ENCODE measurements around the gene ACTL10.
"Not testable (repeated sequence)": the region's sequence is repeated elsewhere in the genome, so short reads cannot be mapped to it uniquely, and the experiment has no call there.

Gene ACTL10

DNA sequence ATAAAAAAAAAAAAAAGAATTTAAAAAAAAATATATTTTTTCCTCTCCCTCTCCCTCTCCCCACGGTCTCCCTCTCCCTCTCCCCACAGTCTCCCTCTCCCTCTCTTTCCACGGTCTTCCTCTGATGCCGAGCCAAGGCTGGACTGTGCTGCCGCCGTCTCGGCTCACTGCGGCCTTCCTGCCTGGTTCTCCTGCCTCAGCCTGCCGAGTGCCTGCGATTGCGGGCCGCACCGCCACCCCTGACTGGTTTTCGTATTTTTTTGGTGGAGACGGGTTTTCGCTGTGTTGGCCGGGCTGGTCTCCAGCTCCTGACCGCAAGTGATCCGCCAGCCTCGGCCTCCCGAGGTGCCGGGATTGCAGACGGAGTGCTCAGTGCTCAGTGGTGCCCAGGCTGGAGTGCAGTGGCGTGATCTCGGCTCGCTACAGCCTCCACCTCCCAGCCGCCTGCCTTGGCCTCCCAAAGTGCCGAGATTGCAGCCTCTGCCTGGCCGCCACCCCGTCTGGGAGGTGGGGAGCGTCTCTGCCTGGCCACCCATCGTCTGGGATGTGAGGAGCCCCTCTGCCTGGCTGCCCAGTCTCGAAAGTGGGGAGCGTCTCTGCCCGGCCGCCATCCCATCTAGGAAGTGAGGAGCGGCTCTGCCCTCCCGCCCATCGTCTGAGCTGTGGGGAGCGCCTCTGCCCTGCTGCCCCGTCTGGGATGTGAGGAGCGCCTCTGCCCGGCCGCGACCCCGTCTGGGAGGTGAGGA is 34.1 kb downstream of the ACTL10 start:
- not testable (repeated sequence) for DNase-seq

DNA sequence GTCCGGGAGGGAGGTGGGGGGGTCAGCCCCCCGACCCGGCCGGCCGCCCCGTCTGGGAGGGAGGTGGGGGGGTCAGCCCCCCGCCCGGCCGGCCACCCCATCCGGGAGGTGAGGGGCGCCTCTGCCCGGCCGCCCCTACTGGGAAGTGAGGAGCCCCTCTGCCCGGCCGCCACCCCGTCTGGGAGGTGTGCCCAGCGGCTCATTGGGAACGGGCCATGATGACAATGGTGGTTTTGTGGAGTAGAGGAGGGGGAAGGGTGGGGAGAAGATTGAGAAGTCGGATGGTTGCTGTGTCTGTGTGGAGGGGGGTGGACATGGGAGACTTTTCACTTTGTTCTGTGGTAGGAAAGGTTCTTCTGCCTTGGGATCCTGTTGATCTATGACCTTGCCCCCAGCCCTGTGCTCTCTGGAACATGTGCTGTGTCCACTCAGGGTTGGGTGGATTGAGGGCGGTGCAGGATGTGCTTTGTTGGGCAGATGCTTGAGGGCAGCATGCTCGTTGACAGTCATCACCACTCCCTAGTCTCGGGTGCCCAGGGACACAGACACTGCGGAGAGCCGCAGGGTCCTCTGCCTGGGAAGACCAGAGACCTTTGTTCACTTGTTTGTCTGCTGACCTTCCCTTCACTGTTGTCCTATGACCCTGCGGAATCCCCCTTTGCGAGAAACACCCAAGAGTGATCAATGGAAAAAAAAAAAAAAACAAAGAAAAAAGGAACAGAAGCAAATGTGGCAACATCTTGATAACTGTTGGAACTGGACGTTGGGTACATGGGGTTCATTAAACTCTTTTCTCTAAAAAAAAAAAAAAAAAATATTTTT is 35.1 kb downstream of the ACTL10 start:
- no peak for DNase-seq

- no peak for DNase-seq
These were observed 36.1 kb downstream of the ACTL10 start for GRCh38 chr20:33702861-33703260.

DNA sequence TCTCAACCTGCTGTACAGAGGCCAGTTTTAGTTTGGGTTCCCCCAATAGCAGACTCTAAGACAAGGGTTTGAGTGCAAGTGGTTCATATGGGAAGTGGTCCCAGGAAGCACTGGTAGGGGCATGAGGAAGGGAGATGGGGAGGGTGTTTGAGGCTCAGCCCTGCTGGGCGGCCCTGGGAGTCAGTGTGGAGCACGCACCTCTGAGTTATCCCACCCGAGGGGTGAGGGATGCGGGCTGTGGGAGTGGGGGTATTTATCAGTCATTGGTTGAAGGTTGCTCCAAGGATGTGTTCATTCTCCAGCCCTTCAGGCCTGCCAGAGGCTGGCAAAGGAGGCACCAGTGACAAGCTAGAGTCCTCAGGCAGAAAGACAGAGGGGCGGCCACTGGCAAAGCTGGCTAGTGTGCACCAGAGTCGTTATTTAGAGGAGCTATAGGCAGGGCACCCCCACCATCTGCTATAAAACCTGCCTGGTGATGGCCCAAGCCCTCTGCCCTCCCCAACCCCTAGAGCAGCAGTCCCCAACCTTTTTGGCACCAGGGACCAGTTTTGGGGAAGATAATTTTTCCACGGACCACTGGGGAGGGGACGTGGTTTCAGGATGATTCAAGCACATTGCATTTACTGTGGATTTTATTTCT is 36.9 kb downstream of the ACTL10 start:
- DNase-seq, result no peak

GRCh38 chr20:33704197-33704924 is 37.6 kb downstream of the ACTL10 start:
- no peak for DNase-seq

DNA sequence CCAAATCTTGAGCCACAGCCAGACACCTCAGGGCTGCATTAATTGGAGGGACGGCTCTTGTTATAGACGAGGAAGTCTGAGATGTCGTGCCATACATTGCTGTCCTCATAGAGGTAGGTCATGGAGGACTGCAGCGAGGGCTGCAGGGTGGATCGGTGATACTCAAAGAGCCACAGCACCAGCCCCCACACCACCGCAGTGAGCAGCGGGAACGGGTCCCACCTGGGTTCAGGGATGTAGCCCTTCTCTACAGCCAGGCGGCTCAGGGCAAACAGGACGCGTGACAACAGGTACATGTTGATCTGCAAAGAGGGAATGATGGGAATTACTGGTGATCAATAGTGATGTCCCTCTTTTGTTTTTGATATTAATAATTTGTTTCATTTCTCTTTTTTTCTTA is 40.9 kb downstream of the ACTL10 start:
- DNase-seq, result no peak

DNA sequence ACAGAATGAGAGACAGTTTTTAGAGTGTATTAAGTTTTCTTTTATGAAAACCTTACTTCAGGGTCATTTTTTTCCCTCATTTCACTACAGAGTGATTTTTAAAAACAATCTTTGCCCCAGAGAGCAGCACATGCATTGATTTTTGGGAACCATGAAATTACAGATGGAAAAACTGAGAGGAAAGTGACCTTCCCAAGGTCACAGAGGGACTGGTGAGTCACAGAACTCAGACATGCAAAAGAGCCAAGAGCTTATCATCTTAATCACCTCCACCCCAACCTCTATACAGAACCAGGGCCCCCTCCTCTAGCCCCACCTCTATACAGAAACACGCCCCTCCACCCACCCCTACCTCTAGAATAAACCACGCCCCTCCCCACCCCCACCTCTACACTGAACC is 42.7 kb downstream of the ACTL10 start:
- no peak for DNase-seq

DNA sequence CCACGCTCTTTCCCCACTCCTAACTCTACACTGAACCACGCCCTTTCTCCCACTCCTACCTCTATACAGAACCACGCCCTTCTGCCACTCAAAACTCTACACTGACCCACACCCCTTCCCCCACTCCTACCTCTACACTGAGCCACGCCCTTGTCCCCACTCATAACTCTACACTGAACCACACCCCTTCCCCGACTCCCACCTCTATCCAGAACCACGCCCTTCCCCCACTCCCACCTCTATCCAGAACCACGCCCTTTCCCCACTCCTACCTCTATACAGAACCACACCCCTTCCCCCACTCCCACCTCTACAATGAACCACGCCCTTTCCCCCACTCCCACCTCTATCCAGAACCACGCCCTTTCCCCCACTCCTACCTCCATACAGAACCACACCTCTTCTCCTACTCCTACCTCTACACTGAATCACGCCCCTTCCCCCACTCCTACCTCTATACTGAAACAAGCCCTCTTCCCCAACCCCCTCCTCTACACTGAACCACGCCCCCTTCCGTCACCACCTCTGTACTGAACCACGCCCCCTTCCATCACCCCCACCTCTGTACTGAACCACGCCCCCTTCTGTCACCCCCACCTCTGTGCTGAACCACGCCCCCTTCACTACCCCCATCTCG is 43.3 kb downstream of the ACTL10 start:
- no peak for DNase-seq

GRCh38 chr20:33710681-33711445 is 44.1 kb downstream of the ACTL10 start:
- no peak for DNase-seq

GRCh38 chr20:33711446-33711738 is 44.6 kb downstream of the ACTL10 start:
- no peak for DNase-seq

DNA sequence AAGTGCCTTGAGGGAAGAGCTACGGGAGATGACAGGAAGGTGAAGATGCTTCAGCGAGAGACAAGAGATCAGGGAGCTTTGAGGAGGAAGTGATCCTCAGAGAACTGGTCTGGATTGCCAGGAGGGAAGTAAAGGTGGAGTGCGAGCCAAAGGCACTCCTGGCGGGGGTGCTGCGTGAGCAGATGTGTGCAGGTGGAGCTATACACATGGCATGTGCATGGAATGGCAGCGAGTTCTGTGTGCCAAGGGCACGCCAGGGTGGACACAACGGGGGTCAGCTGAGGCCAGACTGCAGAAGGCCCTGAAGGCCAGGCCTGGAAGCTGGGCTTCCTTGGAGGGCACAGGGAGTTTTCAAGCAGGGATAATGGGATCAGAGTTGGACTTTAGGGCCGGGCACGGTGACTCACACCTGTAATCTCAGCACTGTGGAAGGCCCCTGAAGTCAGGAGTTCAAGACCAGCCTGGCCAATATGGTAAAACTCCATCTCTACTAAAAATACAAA is 47.2 kb downstream of the ACTL10 start:
- DNase-seq, result no peak

GRCh38 chr20:33716498-33716897 is 49.8 kb downstream of the ACTL10 start:
- no peak for DNase-seq
